Neuronal stem cell (in vitro differentiated cells): ENCODE measurements around the gene PRRX1.

Experiments
- DNase-seq: peaks from one replicate; pipeline ENCODE4 v3.0.0-alpha.2; 2013; ENCODE audit warnings: low spot score
- H2AFZ ChIP-seq: one replicate; pipeline ENCODE4 v1.6.1; 2013; ENCODE audit warnings: mild to moderate bottlenecking, low read length, inconsistent platforms
- H2AK5ac ChIP-seq: 2 replicates; pipeline ENCODE4 v1.6.1; 2013; ENCODE audit warnings: low read depth, mild to moderate bottlenecking, inconsistent platforms, low read length, moderate library complexity, mixed read lengths
- H2BK120ac ChIP-seq: 2 replicates; pipeline ENCODE4 v1.6.1; 2013; ENCODE audit warnings: low read depth, mild to moderate bottlenecking, inconsistent platforms, low read length, moderate library complexity, mixed read lengths
- H2BK12ac ChIP-seq: one replicate; pipeline ENCODE4 v1.6.1; 2013; ENCODE audit warnings: low read length, inconsistent platforms
- H2BK15ac ChIP-seq: 2 replicates; pipeline ENCODE4 v1.6.1; 2013; ENCODE audit warnings: mild to moderate bottlenecking, low read length, inconsistent platforms, mixed read lengths
- H2BK5ac ChIP-seq: one replicate; pipeline ENCODE4 v1.6.1; 2013; ENCODE audit warnings: inconsistent platforms, mild to moderate bottlenecking, low read length, moderate library complexity
- H3K14ac ChIP-seq: one replicate; pipeline ENCODE4 v1.6.1; 2013; ENCODE audit warnings: low read length, inconsistent platforms
- H3K18ac ChIP-seq: 2 replicates; pipeline ENCODE4 v1.6.1; 2013; ENCODE audit warnings: low read length, inconsistent platforms
- H3K23ac ChIP-seq: 2 replicates; pipeline ENCODE4 v1.6.1; 2013; ENCODE audit warnings: low read depth, mild to moderate bottlenecking, mixed read lengths, low read length, inconsistent platforms; ENCODE audit not compliant: poor library complexity
- H3K27ac ChIP-seq: replicated peaks from 3 replicates; pipeline ENCODE4 v1.5.1; 2013; ENCODE audit warnings: low read length, inconsistent platforms
- H3K27me3 ChIP-seq, 3 experiments: 2 replicates each; pipeline ENCODE4 v1.6.1; 2013; ENCODE audit warnings: low read length in 3 of 3, mild to moderate bottlenecking in 2 of 3, inconsistent platforms in 1 of 3, low read depth in 1 of 3, mixed read lengths in 1 of 3, moderate library complexity in 1 of 3; ENCODE audit not compliant: control insufficient read depth in 3 of 3, insufficient read depth in 3 of 3
- H3K36me3 ChIP-seq, 2 donors: replicated peaks in 1 of 2; 2 replicates each; pipeline ENCODE4 v1.6.1; 2013; ENCODE audit warnings: low read length in 2 of 2; ENCODE audit not compliant: control insufficient read depth in 2 of 2, insufficient read depth in 2 of 2
- H3K4ac ChIP-seq: 2 replicates; pipeline ENCODE4 v1.6.1; 2013; ENCODE audit warnings: inconsistent platforms, mild to moderate bottlenecking, low read length, moderate library complexity
- H3K4me1 ChIP-seq, 2 donors: 1 replicate in 1 of 2; 2 replicates in 1 of 2; pipeline ENCODE4 v1.6.1; 2013; ENCODE audit warnings: low read length in 2 of 2, low read depth in 1 of 2; ENCODE audit not compliant: control insufficient read depth in 2 of 2, insufficient read depth in 1 of 2
- H3K4me2 ChIP-seq: one replicate; pipeline ENCODE4 v1.6.1; 2013; ENCODE audit warnings: mild to moderate bottlenecking, low read length, inconsistent platforms; ENCODE audit not compliant: insufficient read depth, poor library complexity, severe bottlenecking
- H3K4me3 ChIP-seq, 2 donors: 2 replicates each; pipeline ENCODE4 v1.5.1; 2013; ENCODE audit warnings: low read length in 2 of 2, mild to moderate bottlenecking in 2 of 2, inconsistent platforms in 1 of 2, moderate library complexity in 1 of 2
- H3K79me1 ChIP-seq: one replicate; pipeline ENCODE4 v1.6.1; 2013; ENCODE audit warnings: low read depth, mild to moderate bottlenecking, inconsistent platforms, low read length, moderate library complexity
- H3K9ac ChIP-seq: one replicate; pipeline ENCODE4 v1.6.1; 2013; ENCODE audit warnings: mild to moderate bottlenecking, low read depth, low read length, inconsistent platforms; ENCODE audit not compliant: poor library complexity
- H3K9me3 ChIP-seq, 2 donors: replicated peaks in 1 of 2; 2 replicates each; pipeline versions ENCODE3 to v1.6.1; 2013; ENCODE audit warnings: low read length in 2 of 2, mild to moderate bottlenecking in 2 of 2, inconsistent platforms in 1 of 2, low read depth in 1 of 2, mixed read lengths in 1 of 2, moderate library complexity in 1 of 2; ENCODE audit not compliant: control insufficient read depth in 2 of 2, insufficient read depth in 1 of 2
- H4K8ac ChIP-seq: one replicate; pipeline ENCODE4 v1.6.1; 2013; ENCODE audit warnings: low read depth, mild to moderate bottlenecking, inconsistent platforms, low read length, moderate library complexity
- H4K91ac ChIP-seq: one replicate; pipeline ENCODE4 v1.6.1; 2013; ENCODE audit warnings: low read length, low read depth, mild to moderate bottlenecking, inconsistent platforms; ENCODE audit not compliant: poor library complexity
- WGBS, 2 donors: extraction: QIAGEN DNeasy Blood & Tissue Kit; methylation state at CpG; one replicate each; pipeline ENCODE4 v1.1.7; 2013; ENCODE audit warnings: missing lambda C conversion rate in 2 of 2, mixed read lengths in 1 of 2; ENCODE audit not compliant: insufficient read length in 2 of 2, insufficient replicate concordance in 1 of 2; ENCODE audit errors: extremely low coverage in 2 of 2; 5-methylcytosine and 5-hydroxymethylcytosine counted together

The PRRX1 gene

DNA sequence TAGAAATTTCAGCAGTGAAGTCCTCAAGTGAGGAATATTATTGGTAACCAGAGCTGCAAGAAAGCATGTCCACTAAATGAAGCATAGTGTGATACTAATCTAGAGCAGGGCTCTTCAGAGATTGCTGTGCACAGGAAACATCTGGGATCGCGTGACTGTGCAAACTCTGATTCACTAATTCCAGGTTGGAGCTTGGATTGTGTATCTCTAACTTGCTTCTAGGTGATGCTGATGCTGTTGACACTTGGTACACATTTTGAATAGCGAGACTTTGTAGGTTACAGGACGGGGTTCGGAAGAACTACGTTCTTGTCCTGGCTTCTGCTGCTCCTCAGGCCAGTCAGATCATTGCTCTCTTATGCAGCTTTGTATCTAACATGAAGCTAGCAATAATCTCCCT is 66.5 kb downstream of the PRRX1 start:
- no peaks in the 10 kb centered on the region for H3K79me1 ChIP-seq
- H3K9me3 ChIP-seq = no peaks in the 10 kb centered on the region
- no peak overlapping the region for H3K4me3 ChIP-seq
- H2BK120ac ChIP-seq = no peak overlapping the region
- no peak overlapping the region for H3K4ac ChIP-seq
- H3K4me2 ChIP-seq = no peak overlapping the region
- no peak overlapping the region for H2BK5ac ChIP-seq
- no peak overlapping the region for H2AFZ ChIP-seq
- H2BK15ac ChIP-seq = no peak overlapping the region
- H2AK5ac ChIP-seq = no peak overlapping the region
- no peak overlapping the region for H3K18ac ChIP-seq
- DNase-seq = no peak
- no peak overlapping the region for H4K91ac ChIP-seq
- no peak overlapping the region for H2BK12ac ChIP-seq
- H3K4me1 ChIP-seq = no peaks in the 10 kb centered on the region
- H3K23ac ChIP-seq = no peak overlapping the region
- H3K9ac ChIP-seq = no peak overlapping the region
- no peaks in the 10 kb centered on the region for H3K36me3 ChIP-seq
- H4K8ac ChIP-seq = no peak overlapping the region
- H3K27ac ChIP-seq = no peak overlapping the region
- H3K27me3 ChIP-seq = peaks cover 0 to 6% (median 0%) of the 10 kb centered on the region in 3 experiments
- no CpG with 5 or more reads among the region's 6 CpGs for WGBS, 2 donors
- no peak overlapping the region for H3K14ac ChIP-seq

DNA sequence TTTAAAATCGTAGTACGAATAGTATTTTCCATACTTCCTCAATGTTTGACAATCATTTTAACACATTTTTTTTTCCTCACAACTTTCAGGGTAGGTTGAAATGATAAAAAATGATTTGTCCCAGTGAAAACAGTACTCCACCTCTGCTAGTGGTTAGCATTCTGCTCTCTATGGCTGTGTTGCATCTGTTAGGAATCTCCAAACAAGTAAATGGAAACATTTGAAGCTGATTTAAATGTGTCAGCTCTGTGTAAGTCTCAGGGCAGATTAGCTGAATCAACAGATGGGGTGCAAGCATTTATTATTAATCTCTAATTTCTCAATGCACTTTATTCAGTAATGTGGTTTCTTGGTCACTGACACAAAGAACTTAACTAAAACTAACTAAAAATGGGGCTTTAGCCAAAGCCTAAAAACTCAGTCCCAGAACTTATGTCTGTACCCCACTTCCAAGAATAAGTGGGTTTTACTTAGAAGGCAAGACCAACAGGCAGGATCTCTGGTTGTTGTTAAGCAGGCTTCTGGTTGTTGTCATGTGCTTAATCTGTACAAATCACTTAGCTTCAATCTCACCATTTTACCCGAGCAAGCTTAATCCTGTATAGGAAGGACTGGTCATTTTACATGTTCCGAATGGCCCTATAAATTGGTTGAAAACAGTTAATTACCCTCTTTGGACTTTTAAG is 67.8 kb downstream of the PRRX1 start:
- Histone ChIP-seq H2BK12ac (no peak overlapping the region), H3K4ac (no peak overlapping the region), H3K9ac (no peak overlapping the region), H2BK120ac (no peak overlapping the region), H3K27me3 (peaks cover 0 to 6% (median 0%) of the 10 kb centered on the region in 3 experiments), H3K23ac (no peak overlapping the region), H2BK15ac (no peak overlapping the region), H3K4me3 (no peak overlapping the region), H4K91ac (no peak overlapping the region), H3K79me1 (no peaks in the 10 kb centered on the region), H3K4me1 (peaks cover 0 to 3% of the 10 kb centered on the region in 2 donors), H3K4me2 (no peak overlapping the region), H3K9me3 (no peaks in the 10 kb centered on the region), H2BK5ac (no peak overlapping the region), H2AFZ (no peak overlapping the region), H3K27ac (no peak overlapping the region), H4K8ac (no peak overlapping the region), H2AK5ac (no peak overlapping the region), H3K36me3 (no peaks in the 10 kb centered on the region), H3K14ac (no peak overlapping the region), H3K18ac (no peak overlapping the region)
- no CpG with 5 or more reads among the region's 4 CpGs for WGBS, 2 donors
- no peak for DNase-seq

DNA sequence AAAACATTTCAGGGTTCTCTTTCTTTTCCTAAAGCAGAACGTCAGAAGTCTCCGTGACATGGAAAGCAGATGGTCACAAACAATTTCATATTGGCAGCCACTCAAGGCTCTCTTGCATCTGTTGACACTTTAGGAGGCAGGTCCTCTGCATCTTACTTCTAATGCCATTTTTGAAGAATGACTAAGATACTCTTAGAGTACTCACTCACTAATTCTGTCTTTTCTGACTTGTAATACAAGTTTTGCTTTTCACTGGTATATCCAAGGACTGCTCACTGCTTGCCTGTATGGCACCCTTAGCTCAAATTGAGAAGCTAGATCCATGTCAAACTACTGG is 68.3 kb downstream of the PRRX1 start:
- H3K9me3 ChIP-seq = no peaks in the 10 kb centered on the region
- no peak overlapping the region for H2BK15ac ChIP-seq
- no peak overlapping the region for H3K14ac ChIP-seq
- H3K4me1 ChIP-seq = peaks cover 0 to 3% of the 10 kb centered on the region in 2 donors
- H2AFZ ChIP-seq = no peak overlapping the region
- no peak overlapping the region for H4K8ac ChIP-seq
- no peak overlapping the region for H3K4me2 ChIP-seq
- H2BK12ac ChIP-seq = no peak overlapping the region
- no peak overlapping the region for H3K9ac ChIP-seq
- H3K23ac ChIP-seq = no peak overlapping the region
- no peak overlapping the region for H4K91ac ChIP-seq
- H3K36me3 ChIP-seq = no peaks in the 10 kb centered on the region
- no peak overlapping the region for H3K27ac ChIP-seq
- H2BK120ac ChIP-seq = no peak overlapping the region
- WGBS, 2 donors = no CpG with 5 or more reads among the region's 2 CpGs
- no peak overlapping the region for H2BK5ac ChIP-seq
- no peak overlapping the region for H3K4me3 ChIP-seq
- H3K27me3 ChIP-seq = peaks cover 0 to 6% (median 0%) of the 10 kb centered on the region in 3 experiments
- no peak overlapping the region for H2AK5ac ChIP-seq
- no peak overlapping the region for H3K4ac ChIP-seq
- H3K18ac ChIP-seq = no peak overlapping the region
- no peak for DNase-seq
- no peaks in the 10 kb centered on the region for H3K79me1 ChIP-seq

DNA sequence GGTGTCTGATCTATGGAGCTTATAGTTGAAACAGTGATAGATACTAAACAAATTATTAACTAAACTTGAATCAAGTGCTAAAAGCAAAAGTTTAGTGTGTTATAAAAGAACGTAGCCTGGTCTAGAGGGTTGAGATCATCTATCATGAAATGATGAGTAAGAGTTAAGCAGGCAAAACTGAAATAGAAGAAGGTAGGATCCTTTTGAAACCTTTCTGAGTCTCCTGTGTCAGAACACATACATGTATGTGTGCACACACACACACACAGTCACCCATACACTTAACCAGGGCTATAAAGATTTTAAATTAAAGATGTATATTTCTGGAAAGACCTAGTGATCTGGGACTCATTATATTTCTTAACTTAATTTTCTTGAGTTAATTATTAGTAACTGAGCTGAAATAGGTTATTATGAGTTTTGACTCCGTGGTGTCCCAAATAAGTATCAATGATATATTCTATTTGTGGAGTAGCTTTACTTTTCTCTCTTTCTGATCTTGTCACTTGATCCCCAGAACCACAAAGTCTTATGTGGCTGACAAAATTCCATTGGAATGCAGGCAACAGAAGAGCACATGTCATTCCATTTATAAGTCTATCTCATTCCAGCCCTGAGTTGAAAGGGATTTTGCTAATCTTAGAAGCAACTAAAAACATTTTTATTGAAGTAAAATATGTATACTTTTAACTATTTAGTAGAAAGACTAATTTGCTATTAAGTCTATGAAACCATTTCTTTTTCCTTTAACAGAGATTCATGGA is 70.7 kb downstream of the PRRX1 start:
- Histone ChIP-seq H3K9me3 (no peaks in the 10 kb centered on the region), H2AFZ (no peak overlapping the region), H3K4ac (no peak overlapping the region), H3K14ac (no peak overlapping the region), H2BK5ac (no peak overlapping the region), H3K18ac (no peak overlapping the region), H3K4me3 (no peak overlapping the region), H3K4me2 (no peak overlapping the region), H3K27me3 (peaks cover 0 to 6% (median 0%) of the 10 kb centered on the region in 3 experiments), H3K27ac (no peak overlapping the region), H4K91ac (no peak overlapping the region), H2BK15ac (no peak overlapping the region), H2BK12ac (no peak overlapping the region), H3K79me1 (no peaks in the 10 kb centered on the region), H4K8ac (no peak overlapping the region), H3K36me3 (no peaks in the 10 kb centered on the region), H3K23ac (no peak overlapping the region), H3K9ac (no peak overlapping the region), H3K4me1 (peaks cover 0 to 3% of the 10 kb centered on the region in 2 donors), H2AK5ac (no peak overlapping the region), H2BK120ac (no peak overlapping the region)
- no peak for DNase-seq
- WGBS, 2 donors = no CpG with 5 or more reads among the region's 2 CpGs
